ENCODE measurements around the gene CLNK.

DNA sequence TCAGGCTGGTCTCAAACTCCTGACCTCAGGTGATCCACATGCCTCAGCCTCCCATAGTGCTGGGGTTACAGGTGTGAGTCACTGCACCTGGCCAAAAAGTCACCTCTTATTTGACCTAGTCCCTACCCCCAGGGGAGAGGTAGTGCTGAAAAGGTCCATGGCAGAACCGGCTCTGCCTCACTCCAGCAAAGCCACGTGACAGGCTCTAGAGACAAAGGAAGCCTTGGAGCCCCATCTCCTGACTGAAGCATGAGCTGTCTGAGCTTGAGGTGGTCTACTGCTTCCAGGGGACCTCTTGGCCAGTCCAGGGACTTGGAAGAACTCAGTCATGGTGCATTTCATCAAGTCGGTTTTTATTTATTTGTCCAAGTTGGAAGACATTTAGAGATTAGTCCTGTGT, 174.8 kb downstream of the CLNK start:
- TF ChIP-seq YY1 (IDR thresholded peaks at IDR 0.05; ENCODE audit: insufficient read depth, insufficient read length) (no peak), ZNF274 (IDR thresholded peaks at IDR 0.05; ENCODE audit: low read depth, low read length) (no peak)
